HEK293 (cell line): ENCODE measurements around the gene MARK2.

Source experiments
- CTCF ChIA-PET: fragments of 350-600 bp; formaldehyde crosslinking; extraction: SDS; loops from one replicate; lab custom pipeline; 2021; ENCODE audit warnings: antibody characterized with exemption; lab: Yijun Ruan, JAX
- POLR2A ChIA-PET: fragments of 300-600 bp; formaldehyde crosslinking; extraction: SDS; loops from one replicate; lab custom pipeline; 2020; ENCODE audit warnings: antibody characterized with exemption, inconsistent platforms; lab: Yijun Ruan, JAX
- H3K27ac ChIP-seq: fragments of 200-500 bp; sonication (Bioruptor generic); 2 replicates; pipeline ENCODE4 v1.5.1; 2014; ENCODE audit warnings: low read depth, low read length, control low read depth, inconsistent platforms; ENCODE audit errors: extremely low read depth
- H3K36me3 ChIP-seq, 2 experiments: fragments of 200-500 bp in 1 of 2; sonication (Bioruptor generic) in 1 of 2; 1 replicate in 1 of 2; 2 replicates in 1 of 2; pipeline ENCODE4 v1.5.1; 2014 to 2017; ENCODE audit warnings: inconsistent platforms in 2 of 2, low read length in 2 of 2; ENCODE audit not compliant: control insufficient read depth in 2 of 2, insufficient read depth in 1 of 2
- H3K4me1 ChIP-seq: fragments of 200-500 bp; sonication (Bioruptor generic); 2 replicates; pipeline ENCODE4 v1.5.1; 2014; ENCODE audit warnings: mild to moderate bottlenecking, low read length, inconsistent platforms; ENCODE audit not compliant: control insufficient read depth, insufficient read depth
- H3K4me3 ChIP-seq: 2 replicates; pipeline ENCODE4 v1.5.1; 2011; ENCODE audit warnings: low read depth, mild to moderate bottlenecking, control low read depth, low read length, moderate library complexity
- H3K9me3 ChIP-seq: fragments of 200-500 bp; sonication (Bioruptor generic); 2 replicates; pipeline ENCODE4 v1.5.1; 2014; ENCODE audit warnings: low read depth, low read length, inconsistent platforms; ENCODE audit not compliant: control insufficient read depth, insufficient read depth
- INSM2 ChIP-seq: fragments of 450-650 bp; formaldehyde crosslinking; IDR thresholded peaks from 2 replicates; pipeline ENCODE4 v1.5.1; 2016; ENCODE audit warnings: missing biosample characterization, missing genetic modification characterization
- OSR2 ChIP-seq: fragments of 450-650 bp; formaldehyde crosslinking; IDR thresholded peaks from 2 replicates; pipeline ENCODE4 v1.5.1; 2016; ENCODE audit warnings: missing biosample characterization, missing genetic modification characterization
- PRDM1 ChIP-seq: fragments of 450-650 bp; formaldehyde crosslinking; IDR thresholded peaks from 2 replicates; pipeline ENCODE4; 2016; ENCODE audit warnings: missing biosample characterization, missing genetic modification characterization
- PRDM2 ChIP-seq: fragments of 450-650 bp; formaldehyde crosslinking; IDR thresholded peaks from 2 replicates; pipeline ENCODE4 v1.5.1; 2016; ENCODE audit warnings: missing biosample characterization, missing genetic modification characterization, borderline replicate concordance
- ZBTB10 ChIP-seq: fragments of 450-650 bp; formaldehyde crosslinking; IDR thresholded peaks from 2 replicates; pipeline ENCODE4 v1.5.1; 2016; ENCODE audit warnings: missing biosample characterization, missing genetic modification characterization
- ZBTB20 ChIP-seq: fragments of 450-650 bp; formaldehyde crosslinking; IDR thresholded peaks from 2 replicates; pipeline ENCODE4 v1.5.1; 2016; ENCODE audit warnings: missing biosample characterization, missing genetic modification characterization
- ZNF121 ChIP-seq: fragments of 450-650 bp; formaldehyde crosslinking; IDR thresholded peaks from 2 replicates; pipeline ENCODE4 v1.5.1; 2016; ENCODE audit warnings: missing biosample characterization, missing genetic modification characterization
- ZNF184 ChIP-seq: fragments of 450-650 bp; IDR thresholded peaks from 2 replicates; pipeline ENCODE4 v1.5.1; 2018; ENCODE audit warnings: missing biosample characterization, mild to moderate bottlenecking, missing genetic modification characterization
- ZNF248 ChIP-seq: fragments of 450-650 bp; formaldehyde crosslinking; IDR thresholded peaks from 2 replicates; pipeline ENCODE4 v1.5.1; 2017; ENCODE audit warnings: missing biosample characterization, missing genetic modification characterization
- ZNF266 ChIP-seq: fragments of 450-650 bp; formaldehyde crosslinking; IDR thresholded peaks from 2 replicates; pipeline ENCODE4 v1.5.1; 2016; ENCODE audit warnings: missing biosample characterization, missing genetic modification characterization, low read depth
- ZNF362 ChIP-seq: fragments of 450-650 bp; formaldehyde crosslinking; IDR thresholded peaks from 2 replicates; pipeline ENCODE4 v1.5.1; 2016; ENCODE audit warnings: missing biosample characterization, missing genetic modification characterization
- ZNF514 ChIP-seq: fragments of 450-650 bp; formaldehyde crosslinking; IDR thresholded peaks from 2 replicates; pipeline ENCODE4 v1.5.1; 2016; ENCODE audit warnings: missing biosample characterization, missing genetic modification characterization
- ZNF548 ChIP-seq: fragments of 450-650 bp; formaldehyde crosslinking; IDR thresholded peaks from 2 replicates; pipeline ENCODE4 v1.5.1; 2016; ENCODE audit warnings: missing biosample characterization, missing genetic modification characterization
- ZNF792 ChIP-seq: fragments of 450-650 bp; formaldehyde crosslinking; IDR thresholded peaks from 2 replicates; pipeline ENCODE4 v1.5.1; 2016; ENCODE audit warnings: missing biosample characterization, missing genetic modification characterization
- ZSCAN23 ChIP-seq: fragments of 450-650 bp; formaldehyde crosslinking; IDR thresholded peaks from 2 replicates; pipeline ENCODE4 v1.5.1; 2016; ENCODE audit warnings: missing biosample characterization, missing genetic modification characterization

MARK2 gene

GRCh38 chr11:63853476-63853875, 14.6 kb downstream of the MARK2 start (continued):
- TF ChIP-seq ZBTB10 (no peak), ZNF514 (tag by site-specific recombination) (no peak), PRDM2 (no peak), ZBTB20 (tag by site-specific recombination) (no peak), ZNF248 (tag by site-specific recombination) (no peak), ZNF548 (tag by site-specific recombination) (no peak)
- TF ChIP-seq, all 188 proteins: peak for 0

- POLR2A ChIA-PET, result no interaction called here
- no peaks in the 10 kb centered on the region; the same call in 1 of the 2 replicates for H3K4me1 ChIP-seq
- CTCF ChIA-PET, result no interaction called here
- no peak overlapping the region for H3K4me3 ChIP-seq
- H3K27ac ChIP-seq, result no peak overlapping the region
- no peaks in the 10 kb centered on the region for H3K9me3 ChIP-seq
- no peak for TF ChIP-seq ZNF362 (tag by site-specific recombination)
- TF ChIP-seq ZNF792 (tag by site-specific recombination), result no peak
- TF ChIP-seq ZSCAN23 (tag by site-specific recombination), result no peak
- TF ChIP-seq ZNF266 (tag by site-specific recombination), result no peak
- no peak for TF ChIP-seq ZNF184 (tag by site-specific recombination)
- TF ChIP-seq ZNF121 (tag by site-specific recombination), result no peak
- no peak for TF ChIP-seq PRDM1 (tag by site-specific recombination)
- no peak for TF ChIP-seq INSM2 (tag by site-specific recombination)
- no peak for TF ChIP-seq OSR2
- no peaks in the 10 kb centered on the region; a peak in 1 of 3 replicates for H3K36me3 ChIP-seq
Measured at GRCh38 chr11:63854696-63855095, 15.8 kb downstream of the MARK2 start.
